Muscle layer of duodenum (tissue), 2 donors: ENCODE measurements around the gene SRGAP2C.
"Not testable (repeated sequence)": the region's sequence is repeated elsewhere in the genome, so short reads cannot be mapped to it uniquely, and the experiment has no call there.

Source experiments
- H3K27ac ChIP-seq: one replicate; pipeline ENCODE4 v1.7.0; 2013; ENCODE audit warnings: mild to moderate bottlenecking, low read length
- H3K27me3 ChIP-seq: one replicate; pipeline ENCODE4 v1.7.0; 2013; ENCODE audit warnings: low read depth, mild to moderate bottlenecking, control low read depth, low read length
- H3K36me3 ChIP-seq, 2 donors: one replicate each; pipeline ENCODE4 v1.7.0; 2013; ENCODE audit warnings: low read length in 2 of 2, control low read depth in 1 of 2, mild to moderate bottlenecking in 1 of 2; ENCODE audit not compliant: insufficient read depth in 2 of 2, control insufficient read depth in 1 of 2
- H3K4me1 ChIP-seq, 2 donors: one replicate each; pipeline ENCODE4 v1.7.0; 2013; ENCODE audit warnings: low read length in 2 of 2, mild to moderate bottlenecking in 2 of 2, control low read depth in 1 of 2, moderate library complexity in 1 of 2; ENCODE audit not compliant: insufficient read depth in 2 of 2, control insufficient read depth in 1 of 2
- H3K4me3 ChIP-seq, 2 donors: one replicate each; pipeline ENCODE4 v1.7.0; 2013; ENCODE audit warnings: low read length in 2 of 2, low read depth in 1 of 2, mild to moderate bottlenecking in 1 of 2
- H3K9me3 ChIP-seq, 2 donors: one replicate each; pipeline ENCODE4 v1.7.0; 2013; ENCODE audit warnings: low read length in 2 of 2, control low read depth in 1 of 2, mild to moderate bottlenecking in 1 of 2; ENCODE audit not compliant: control insufficient read depth in 1 of 2
- donor health status: healthy.

Gene SRGAP2C

GRCh38 chr1:121215699-121216417 lies 31.1 kb downstream of the SRGAP2C start:
- not testable (repeated sequence) for H3K4me1 ChIP-seq, H3K27ac ChIP-seq, H3K36me3 ChIP-seq, H3K4me3 ChIP-seq, H3K27me3 ChIP-seq, H3K9me3 ChIP-seq

- not testable (repeated sequence) for H3K27me3 ChIP-seq, H3K36me3 ChIP-seq, H3K27ac ChIP-seq, H3K9me3 ChIP-seq, H3K4me3 ChIP-seq, H3K4me1 ChIP-seq
Observed at GRCh38 chr1:121216676-121217075, 31.9 kb downstream of the SRGAP2C start.

- H3K9me3 ChIP-seq, H3K4me1 ChIP-seq, H3K27me3 ChIP-seq, H3K36me3 ChIP-seq, H3K27ac ChIP-seq, H3K4me3 ChIP-seq: not testable (repeated sequence)
Observed at GRCh38 chr1:121221770-121222169, 37.0 kb downstream of the SRGAP2C start.

- not testable (repeated sequence) for H3K36me3 ChIP-seq, H3K9me3 ChIP-seq, H3K4me3 ChIP-seq, H3K27me3 ChIP-seq, H3K4me1 ChIP-seq, H3K27ac ChIP-seq
Observed at GRCh38 chr1:121224714-121225113, 39.9 kb downstream of the SRGAP2C start.

- not testable (repeated sequence) for H3K27ac ChIP-seq, H3K36me3 ChIP-seq, H3K4me1 ChIP-seq, H3K4me3 ChIP-seq, H3K27me3 ChIP-seq, H3K9me3 ChIP-seq
Observed at GRCh38 chr1:121226295-121226904, 41.6 kb downstream of the SRGAP2C start.

- not testable (repeated sequence) for H3K4me3 ChIP-seq, H3K9me3 ChIP-seq, H3K27ac ChIP-seq, H3K36me3 ChIP-seq, H3K4me1 ChIP-seq, H3K27me3 ChIP-seq
Observed at GRCh38 chr1:121226925-121227324, 42.1 kb downstream of the SRGAP2C start.

- H3K4me3 ChIP-seq, H3K36me3 ChIP-seq, H3K27ac ChIP-seq, H3K27me3 ChIP-seq, H3K4me1 ChIP-seq, H3K9me3 ChIP-seq: not testable (repeated sequence)
Observed at GRCh38 chr1:121227544-121228330, 43.0 kb downstream of the SRGAP2C start.

- not testable (repeated sequence) for H3K27me3 ChIP-seq, H3K36me3 ChIP-seq, H3K4me3 ChIP-seq, H3K4me1 ChIP-seq, H3K27ac ChIP-seq, H3K9me3 ChIP-seq
Observed at GRCh38 chr1:121230636-121231035, 45.9 kb downstream of the SRGAP2C start.

- H3K36me3 ChIP-seq, H3K4me1 ChIP-seq, H3K4me3 ChIP-seq, H3K27ac ChIP-seq, H3K27me3 ChIP-seq, H3K9me3 ChIP-seq: not testable (repeated sequence)
Observed at GRCh38 chr1:121232445-121233125, 47.8 kb downstream of the SRGAP2C start.

GRCh38 chr1:121234090-121234759 lies 49.5 kb downstream of the SRGAP2C start:
- not testable (repeated sequence) for H3K27ac ChIP-seq, H3K27me3 ChIP-seq, H3K4me3 ChIP-seq, H3K36me3 ChIP-seq, H3K4me1 ChIP-seq, H3K9me3 ChIP-seq

- not testable (repeated sequence) for H3K27ac ChIP-seq, H3K27me3 ChIP-seq, H3K4me1 ChIP-seq, H3K9me3 ChIP-seq, H3K36me3 ChIP-seq, H3K4me3 ChIP-seq
Observed at GRCh38 chr1:121238384-121238783, 53.6 kb downstream of the SRGAP2C start.
